H1 (cell line): ENCODE measurements around the gene JAG1. TPM values are rescaled to one million over a fixed set of nuclear protein-coding genes. Genes with fewer than 3 reads are reported as not detected.

Experiments
- EP300 ChIP-seq, 2 experiments: IDR thresholded peaks; 1 replicate in 1 of 2; 2 replicates in 1 of 2; pipeline ENCODE4 v1.6.1; 2011 to 2012; ENCODE audit warnings: low read depth in 2 of 2, low read length in 2 of 2, mild to moderate bottlenecking in 2 of 2, borderline replicate concordance in 1 of 2, inconsistent platforms in 1 of 2, moderate library complexity in 1 of 2
- EZH2 ChIP-seq: fragments of 200-600 bp; sonication (generic); IDR thresholded peaks from 2 replicates; pipeline ENCODE4 v1.7.1; 2012; ENCODE audit warnings: low read depth, mild to moderate bottlenecking, moderate library complexity, low read length, inconsistent platforms; ENCODE audit not compliant: severe bottlenecking
- NANOG ChIP-seq: IDR thresholded peaks from 2 replicates; pipeline ENCODE4 v1.6.1; 2011; ENCODE audit warnings: low read length, low read depth, mild to moderate bottlenecking, inconsistent platforms; ENCODE audit not compliant: insufficient read depth, poor library complexity, severe bottlenecking
- RNF2 ChIP-seq: fragments of 200-900, 300-1000 bp; sonication (generic); IDR thresholded peaks from 2 replicates; pipeline ENCODE4 v1.7.1; 2016; ENCODE audit warnings: borderline replicate concordance, low read depth, mild to moderate bottlenecking, antibody characterized with exemption, low read length; ENCODE audit not compliant: poor library complexity, severe bottlenecking; ENCODE audit errors: missing control alignments
- TCF12 ChIP-seq: IDR thresholded peaks from 2 replicates; pipeline ENCODE4 v1.6.1; 2011; ENCODE audit warnings: low read depth, mild to moderate bottlenecking, low read length
- polyA plus RNA-seq, 7 experiments: library from polyadenylated mRNA; depleted of rRNA in 3 of 7; stranded (reverse) in 5 of 7; unstranded in 2 of 7; fragments of >200 nt in 5 of 7; fragments of 200-250 nt in 2 of 7; gene quantifications; 1 replicate in 5 of 7; 2 replicates in 1 of 7; 4 replicates in 1 of 7; pipeline versions ENCODE4 v1.2.1 to v1.2.3, GENCODE V29; 2011 to 2013; ENCODE audit warnings: missing spikeins in 2 of 7, mixed read lengths in 2 of 7
- total RNA-seq: library from RNA; stranded (reverse); fragmentation: NEBNext Ultra II Directional; extraction: Animal tissue kit (Norgen Biotek cat#: 25700); gene quantifications from 2 replicates; pipeline ENCODE4 v1.2.1, GENCODE V29; 2021

Gene JAG1
- total and polyA plus RNA-seq, 2 of the 8 experiments (the other 6 are each of a cell fraction or from before 2014, with no cell fraction given) = 13.5 to 27.3 TPM

DNA sequence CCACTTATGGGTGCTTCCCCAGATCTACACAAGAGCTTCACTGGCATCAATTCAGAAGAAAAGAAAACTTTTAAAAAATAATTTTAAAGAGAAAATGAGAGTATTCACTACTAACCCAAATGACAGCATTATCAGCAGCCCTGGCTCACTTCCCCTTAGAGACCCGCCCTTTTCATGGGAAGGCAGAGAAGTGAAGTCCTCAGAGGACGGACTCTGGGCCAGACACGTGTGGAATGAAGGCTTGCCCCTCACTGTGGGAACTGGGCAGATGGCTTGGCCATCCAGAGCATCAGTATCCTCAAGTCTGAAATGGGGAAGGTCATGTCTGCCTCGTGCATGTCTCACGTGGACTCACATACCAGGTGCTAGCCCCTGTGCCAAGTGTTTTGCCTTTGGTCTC lies 63.5 kb downstream of the JAG1 start (continued):
- TF ChIP-seq NANOG = no peak
- TF ChIP-seq TCF12 = no peak
- TF ChIP-seq EZH2 = no peak
- no peak for TF ChIP-seq RNF2
- TF ChIP-seq EP300 (IDR thresholded peaks at IDR 0.05; ENCODE audit: borderline replicate concordance in 1 of 2, low read depth in 2 of 2, low read length in 2 of 2) = no peak
